HTR-8/SVneo (cell line): ENCODE data around the gene LIN37.
"Not testable (repeated sequence)": the region's sequence is repeated elsewhere in the genome, so short reads cannot be mapped to it uniquely, and the experiment has no call there.

Experiments
- DNase-seq: peaks from one replicate; pipeline ENCODE4 v3.0.0; 2011; ENCODE audit warnings: low spot score, mixed read lengths; ENCODE audit not compliant: insufficient read length
- FAIRE-seq: peaks from 2 replicates; lab custom pipeline; 2011; peaks lifted over from hg19 to GRCh38; lab: Jason Lieb, UNC

LIN37 gene

DNA sequence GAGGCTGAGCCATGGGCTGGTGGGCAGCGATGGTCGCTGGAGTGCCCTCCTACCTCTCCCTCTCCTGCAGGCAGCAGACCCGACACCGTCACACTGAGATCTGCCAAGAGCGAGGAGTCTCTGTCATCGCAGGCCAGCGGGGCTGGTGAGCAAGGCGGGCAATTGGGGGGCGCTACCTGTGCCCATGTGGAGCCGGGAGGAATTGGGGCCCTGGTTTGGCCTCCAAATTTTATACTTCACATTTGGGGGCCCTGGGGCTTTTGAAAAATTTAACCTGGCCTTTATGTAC is 36.9 kb downstream of the LIN37 start:
- no peak for DNase-seq
- FAIRE-seq, result no peak

DNA sequence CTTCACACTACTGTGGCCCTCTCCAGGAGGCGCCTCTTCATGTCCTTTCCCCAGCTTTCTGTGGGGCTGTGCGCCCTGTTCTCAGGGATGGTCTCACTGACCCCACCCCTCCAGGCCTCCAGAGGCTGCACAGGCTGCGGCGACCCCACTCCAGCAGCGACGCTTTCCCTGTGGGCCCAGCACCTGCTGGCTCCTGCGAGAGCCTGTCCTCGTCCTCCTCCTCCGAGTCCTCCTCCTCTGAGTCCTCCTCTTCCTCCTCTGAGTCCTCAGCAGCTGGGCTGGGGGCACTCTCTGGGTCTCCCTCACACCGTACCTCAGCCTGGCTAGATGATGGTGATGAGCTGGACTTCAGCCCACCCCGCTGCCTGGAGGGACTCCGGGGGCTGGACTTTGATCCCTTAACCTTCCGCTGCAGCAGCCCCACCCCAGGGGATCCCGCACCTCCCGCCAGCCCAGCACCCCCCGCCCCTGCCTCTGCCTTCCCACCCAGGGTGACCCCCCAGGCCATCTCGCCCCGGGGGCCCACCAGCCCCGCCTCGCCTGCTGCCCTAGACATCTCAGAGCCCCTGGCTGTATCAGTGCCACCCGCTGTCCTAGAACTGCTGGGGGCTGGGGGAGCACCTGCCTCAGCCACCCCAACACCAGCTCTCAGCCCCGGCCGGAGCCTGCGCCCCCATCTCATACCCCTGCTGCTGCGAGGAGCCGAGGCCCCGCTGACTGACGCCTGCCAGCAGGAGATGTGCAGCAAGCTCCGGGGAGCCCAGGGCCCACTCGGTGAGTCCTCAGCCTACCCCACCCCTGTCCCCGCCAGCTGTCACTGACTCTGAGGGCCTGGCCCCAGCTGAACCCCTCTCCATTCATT is 38.2 kb downstream of the LIN37 start:
- FAIRE-seq (no peak), DNase-seq (no peak)

DNA sequence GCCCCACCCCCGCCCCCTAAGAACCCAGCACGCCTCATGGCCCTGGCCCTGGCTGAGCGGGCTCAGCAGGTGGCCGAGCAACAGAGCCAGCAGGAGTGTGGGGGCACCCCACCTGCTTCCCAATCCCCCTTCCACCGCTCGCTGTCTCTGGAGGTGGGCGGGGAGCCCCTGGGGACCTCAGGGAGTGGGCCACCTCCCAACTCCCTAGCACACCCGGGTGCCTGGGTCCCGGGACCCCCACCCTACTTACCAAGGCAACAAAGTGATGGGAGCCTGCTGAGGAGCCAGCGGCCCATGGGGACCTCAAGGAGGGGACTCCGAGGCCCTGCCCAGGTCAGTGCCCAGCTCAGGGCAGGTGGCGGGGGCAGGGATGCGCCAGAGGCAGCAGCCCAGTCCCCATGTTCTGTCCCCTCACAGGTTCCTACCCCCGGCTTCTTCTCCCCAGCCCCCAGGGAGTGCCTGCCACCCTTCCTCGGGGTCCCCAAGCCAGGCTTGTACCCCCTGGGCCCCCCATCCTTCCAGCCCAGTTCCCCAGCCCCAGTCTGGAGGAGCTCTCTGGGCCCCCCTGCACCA is 38.9 kb downstream of the LIN37 start:
- FAIRE-seq (no peak), DNase-seq (no peak)

DNA sequence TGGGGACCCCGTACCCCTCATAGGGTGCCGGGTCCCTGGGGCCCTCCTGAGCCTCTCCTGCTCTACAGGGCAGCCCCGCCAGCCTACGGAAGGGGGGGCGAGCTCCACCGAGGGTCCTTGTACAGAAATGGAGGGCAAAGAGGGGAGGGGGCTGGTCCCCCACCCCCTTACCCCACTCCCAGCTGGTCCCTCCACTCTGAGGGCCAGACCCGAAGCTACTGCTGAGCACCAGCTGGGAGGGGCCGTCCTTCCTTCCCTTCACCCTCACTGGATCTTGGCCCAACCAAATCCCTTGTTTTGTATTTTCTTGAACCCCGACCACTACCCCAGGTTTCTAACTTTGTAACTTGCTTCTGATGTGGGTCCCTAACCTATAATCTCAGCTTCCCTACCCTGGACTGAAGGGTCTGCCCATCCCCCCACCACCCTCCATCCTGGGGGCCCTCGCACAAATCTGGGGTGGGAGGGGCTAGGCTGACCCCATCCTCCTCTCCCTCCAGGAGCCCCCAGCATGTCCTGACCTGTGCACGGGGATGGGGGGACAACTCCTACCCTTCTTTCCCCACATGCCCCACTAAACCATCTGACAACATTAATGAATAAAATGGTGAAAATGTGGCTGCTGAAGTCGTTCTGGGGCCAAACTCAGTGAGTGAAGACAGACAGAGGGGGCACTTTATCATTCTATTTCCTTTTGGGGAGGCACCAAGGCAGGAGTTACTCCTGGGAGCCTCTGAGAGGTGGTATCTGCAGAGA is 40.0 kb downstream of the LIN37 start:
- FAIRE-seq (no peak), DNase-seq (no peak)

DNA sequence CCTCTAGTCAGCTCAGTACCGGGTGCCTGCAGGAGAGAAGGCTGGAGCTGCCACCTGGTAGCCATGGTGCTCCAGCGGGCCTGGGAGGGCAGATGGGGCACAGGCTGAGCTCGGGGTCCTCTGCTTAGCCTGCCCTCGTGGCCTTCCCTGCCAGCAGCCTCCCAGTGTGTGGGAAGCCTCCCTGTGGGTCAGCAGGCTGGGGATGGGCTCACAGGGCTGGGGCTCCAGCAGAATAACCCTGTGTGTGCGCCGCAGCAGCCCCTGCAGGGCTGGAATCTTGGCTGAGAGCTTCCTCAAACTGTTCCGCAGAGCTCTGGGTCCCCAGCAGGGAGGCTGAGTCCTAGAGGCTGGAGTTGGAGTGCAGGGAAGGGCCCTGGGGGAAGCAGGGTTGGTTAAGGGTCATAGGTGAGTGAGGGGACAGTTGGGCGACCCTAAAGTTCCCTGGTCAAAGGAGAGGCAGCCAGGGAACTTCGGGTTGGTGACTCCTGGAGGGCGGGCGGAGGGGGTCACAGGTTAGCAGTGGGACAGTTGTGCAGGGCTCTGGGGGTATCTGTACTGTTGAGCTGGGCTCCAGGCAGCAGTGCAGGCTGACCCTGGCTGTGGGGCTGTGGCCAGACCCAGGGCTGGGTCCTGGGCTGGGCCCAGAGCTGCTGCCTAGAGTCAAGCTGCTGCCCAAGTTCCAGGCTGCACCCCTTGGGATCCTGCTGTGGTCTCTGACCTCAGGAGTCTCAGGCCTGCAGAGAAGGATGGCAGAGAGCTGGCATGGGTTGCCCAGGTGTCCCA is 41.0 kb downstream of the LIN37 start:
- FAIRE-seq (no peak), DNase-seq (no peak)

DNA sequence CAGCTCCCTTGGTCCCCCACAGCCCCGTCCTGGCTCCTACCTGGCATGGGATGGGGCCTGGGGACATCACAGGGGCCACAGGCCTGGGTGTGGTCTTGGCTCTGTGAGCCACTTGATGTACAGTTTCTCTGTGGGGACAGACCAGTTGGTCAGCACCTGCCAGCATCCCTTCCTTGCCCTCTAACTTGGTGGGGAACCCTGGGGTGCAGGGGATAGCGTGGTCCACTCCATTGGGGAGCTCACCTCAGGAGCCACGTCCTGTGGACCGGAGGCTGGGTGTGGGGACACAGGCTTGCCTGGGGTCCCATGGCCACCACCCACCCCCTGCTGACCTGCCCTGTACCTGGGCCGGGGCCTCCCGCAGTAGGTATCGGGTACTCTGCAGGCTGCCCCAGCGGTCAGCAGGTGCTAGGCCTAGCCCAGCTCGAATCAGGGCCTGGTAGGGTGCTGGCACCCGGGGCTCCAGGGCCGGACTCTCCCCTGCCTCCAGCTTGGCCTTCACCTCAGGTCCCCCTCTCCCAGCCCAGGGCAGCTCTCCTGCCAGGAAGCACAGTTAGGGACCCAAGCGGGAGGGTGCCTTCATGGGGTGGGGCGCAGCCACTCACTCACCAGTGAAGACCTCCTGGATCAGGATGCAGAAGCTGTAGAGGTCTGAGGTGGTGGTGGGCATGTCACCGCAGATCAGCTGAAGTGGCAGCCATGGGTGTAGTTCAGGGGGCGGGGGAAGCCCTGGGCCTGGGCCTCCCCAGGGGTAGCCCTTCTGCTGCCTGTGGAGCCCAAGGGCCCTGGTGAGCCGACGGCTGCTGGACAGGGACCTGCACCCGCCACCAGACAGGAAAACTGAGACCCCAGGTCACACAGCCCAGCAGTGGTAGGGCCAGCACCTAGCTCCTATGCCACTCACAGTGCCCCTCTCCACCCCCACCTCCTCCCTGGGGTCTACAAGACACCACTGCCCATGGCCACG is 41.9 kb downstream of the LIN37 start:
- DNase-seq (no peak), FAIRE-seq (no peak)

DNA sequence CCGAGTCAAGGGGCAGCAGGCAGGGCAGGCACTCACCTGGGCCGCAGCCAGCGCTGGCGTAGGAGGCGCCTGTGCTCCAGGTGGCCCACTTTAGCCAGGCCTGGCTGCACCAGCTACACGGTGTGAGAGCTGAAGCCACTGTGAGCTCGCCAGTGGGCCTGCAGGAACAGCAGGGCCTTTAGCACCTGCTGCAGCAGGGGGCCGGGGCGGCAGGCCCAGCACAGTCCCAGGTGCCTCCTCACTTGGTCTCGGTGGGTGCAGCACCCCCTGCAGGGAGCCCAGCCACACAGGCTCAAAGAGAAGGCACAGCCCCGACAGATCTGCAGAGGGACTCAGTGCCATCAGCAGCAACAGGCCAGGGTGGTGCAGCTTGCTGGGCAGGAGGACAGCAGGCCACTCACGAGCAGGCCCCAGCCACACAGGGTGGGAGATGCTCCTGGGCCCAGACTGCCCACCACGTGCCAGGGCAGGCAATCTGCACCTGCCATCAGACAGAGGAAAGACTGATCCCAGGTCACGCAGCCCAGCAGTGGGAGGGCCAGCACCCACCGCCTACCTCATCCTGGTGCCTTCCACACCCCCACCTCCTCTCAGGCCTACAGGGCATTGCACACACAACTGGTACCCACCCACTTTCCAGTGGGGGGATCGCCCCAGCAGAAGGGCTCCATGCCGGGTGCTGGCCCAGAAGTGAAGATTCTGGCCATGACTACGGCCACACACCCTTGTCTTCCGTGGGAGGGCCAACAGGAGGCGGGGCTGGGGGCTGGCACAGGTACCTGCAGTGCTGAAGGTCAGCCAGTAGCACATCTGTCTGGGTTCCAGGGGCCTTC is 42.8 kb downstream of the LIN37 start:
- FAIRE-seq (no peak), DNase-seq (no peak)

DNA sequence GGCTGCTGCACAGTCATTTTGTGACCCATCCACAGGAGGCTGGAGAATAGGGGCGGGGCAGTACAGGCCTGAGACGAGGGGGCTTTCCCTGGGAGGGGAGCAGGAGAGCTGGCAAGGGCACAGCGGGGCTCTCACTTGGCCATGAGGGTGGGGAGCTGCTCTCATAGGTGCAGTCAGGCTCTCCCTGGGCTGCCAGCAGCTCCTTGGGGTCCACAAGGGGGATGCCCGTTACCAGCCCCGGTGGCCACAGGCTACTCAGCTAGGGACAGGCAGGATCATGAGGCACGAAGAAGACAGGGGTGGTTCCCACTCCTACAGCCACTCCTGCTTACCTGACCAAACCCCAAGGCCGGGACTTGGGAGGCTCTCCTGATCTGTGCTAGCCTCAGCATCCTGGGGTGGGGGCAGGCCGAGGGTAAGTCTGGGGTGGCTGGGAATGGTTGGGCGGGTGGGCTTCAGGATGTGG is 43.5 kb downstream of the LIN37 start:
- no peak for FAIRE-seq

DNA sequence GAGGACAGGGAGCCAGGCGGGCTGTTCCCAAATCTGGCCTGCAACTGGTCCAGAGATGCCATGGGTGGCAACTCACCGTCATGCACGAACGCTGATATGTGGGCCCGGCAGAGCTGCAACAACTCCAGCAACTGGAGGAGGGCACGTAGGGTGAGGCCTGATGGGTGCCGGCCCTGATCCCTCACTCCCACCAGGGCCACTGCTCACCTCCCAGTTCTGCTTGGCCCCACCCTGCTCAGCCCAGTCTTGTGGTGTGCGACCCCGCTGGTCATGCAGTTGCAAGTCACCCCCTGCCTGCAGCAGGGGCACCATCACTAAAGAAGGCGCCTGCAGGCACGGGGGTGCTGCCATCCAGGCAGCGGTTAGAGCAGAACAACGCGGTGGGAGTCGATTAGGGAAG is 43.9 kb downstream of the LIN37 start:
- FAIRE-seq (no peak), DNase-seq (no peak)

More for the DNA sequence above, 43.5 kb downstream of the LIN37 start:
- DNase-seq, result no peak

DNA sequence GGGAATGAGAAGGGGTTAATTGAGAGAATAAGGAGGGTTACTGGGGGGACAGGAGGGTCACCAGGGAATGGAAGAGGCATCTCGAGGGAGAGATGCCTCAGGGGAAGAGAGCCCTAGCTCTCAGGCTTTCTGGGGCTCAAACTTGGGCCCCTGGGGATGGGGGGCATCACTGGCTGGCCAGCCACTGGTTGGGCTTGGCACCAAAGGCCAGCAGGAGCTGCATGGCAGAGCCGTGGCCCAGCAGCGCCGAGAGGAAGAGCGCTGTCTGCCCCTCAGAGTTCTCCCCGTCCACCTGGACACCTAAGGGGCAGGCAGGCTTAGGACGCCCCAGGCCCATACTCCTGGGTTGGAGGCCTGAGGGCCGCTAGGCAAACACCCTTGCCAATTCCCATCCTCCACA is 44.5 kb downstream of the LIN37 start:
- DNase-seq, result no peak
- no peak for FAIRE-seq

DNA sequence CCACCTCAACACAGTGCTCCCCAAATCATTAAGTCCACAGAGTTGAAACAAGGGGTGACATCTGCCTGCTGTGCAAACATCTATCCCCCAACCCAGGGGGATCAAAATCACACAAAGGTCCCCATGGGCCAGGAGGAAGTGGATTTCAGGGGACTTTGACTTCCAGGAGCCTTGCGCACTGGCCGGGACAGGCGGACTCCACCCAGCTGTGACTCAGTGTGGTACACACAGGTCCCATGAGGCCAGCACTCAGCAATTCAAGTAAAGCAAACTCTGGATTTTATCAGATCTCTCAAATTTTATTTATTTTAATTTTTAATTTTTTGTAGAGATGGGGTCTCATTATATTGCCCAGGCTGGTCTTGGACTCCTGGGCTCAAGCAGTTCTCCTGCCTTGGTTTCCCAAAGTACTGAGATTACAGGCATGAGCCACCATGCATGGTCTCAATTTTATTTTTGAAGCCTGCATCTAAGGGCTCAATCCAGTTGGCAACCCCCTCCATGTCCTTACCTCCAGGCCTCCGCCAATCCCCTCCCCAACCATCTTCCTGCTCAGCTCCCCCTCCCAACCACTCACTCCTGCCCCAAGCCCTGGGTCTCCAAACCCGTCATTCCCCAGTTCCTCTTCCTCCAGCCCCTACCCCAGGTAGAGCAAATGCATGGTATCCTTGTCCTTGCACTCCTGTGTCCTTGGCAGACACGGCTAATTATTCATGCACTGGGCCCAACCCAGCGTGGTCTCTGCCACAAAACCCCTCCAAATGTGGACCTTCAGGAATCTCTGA is 45.2 kb downstream of the LIN37 start:
- FAIRE-seq (no peak), DNase-seq (no peak)

DNA sequence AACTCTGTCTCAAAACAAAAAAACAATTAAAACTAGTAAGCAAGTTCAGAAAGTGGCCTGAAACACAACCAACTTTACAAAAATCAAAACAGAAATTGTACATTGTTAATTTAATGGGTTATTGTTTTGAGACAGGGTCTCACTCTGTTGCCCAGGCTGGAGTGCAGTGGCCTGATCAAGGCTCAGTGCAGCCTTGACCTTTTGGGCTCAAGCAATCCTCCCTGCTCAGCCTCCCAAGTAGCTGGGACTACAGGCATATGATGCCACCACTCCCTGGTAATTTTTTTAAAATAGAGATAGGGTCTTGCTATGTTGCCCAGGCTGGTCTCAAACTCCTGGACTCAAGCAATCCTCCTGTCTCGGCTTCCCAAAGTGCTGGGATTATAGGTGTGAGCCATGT is 47.2 kb downstream of the LIN37 start:
- not testable (repeated sequence) for DNase-seq, FAIRE-seq

DNA sequence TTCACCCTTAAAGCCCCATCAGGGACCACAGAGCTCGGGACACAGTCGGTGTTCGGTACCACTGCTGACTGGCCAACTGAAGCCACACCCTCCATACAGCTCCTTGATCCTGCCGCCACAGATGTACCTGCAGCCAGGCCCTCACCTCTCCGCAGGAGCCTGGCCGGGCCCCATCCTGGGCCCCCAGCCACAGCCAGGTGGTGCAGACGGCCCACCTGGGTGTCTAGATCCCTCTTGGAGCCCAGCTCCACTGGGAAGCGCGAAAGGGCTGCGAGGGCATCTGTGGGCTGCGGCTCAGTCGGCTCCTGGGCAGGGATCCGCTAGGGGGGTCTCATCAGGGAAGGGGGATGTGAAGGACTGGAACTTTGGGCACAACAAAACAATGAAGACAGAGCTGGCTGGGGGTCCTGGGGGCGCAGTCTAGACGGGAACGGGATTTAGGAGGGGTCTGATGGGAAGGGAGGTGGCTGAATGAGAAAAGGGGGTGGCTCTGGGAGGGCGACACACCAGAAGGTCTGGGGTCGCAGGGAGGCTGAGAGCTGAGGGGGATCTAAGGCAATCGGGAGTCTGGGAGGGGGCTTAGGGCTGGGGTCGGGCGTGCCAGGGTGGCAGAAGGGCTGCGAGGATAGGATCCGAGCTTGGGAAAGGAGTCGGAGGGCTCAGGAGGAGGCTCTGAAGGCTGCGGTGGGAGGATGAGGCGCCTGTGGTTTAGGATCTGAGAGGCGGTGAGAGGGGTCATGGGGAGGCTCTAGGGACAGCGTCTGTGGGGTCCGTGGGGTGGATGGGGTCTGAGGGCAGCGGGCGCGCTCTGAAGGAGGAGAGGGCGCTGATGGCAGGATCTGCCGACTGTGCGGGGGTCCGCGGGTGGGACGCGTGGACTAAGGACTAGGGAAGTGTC is 48.5 kb downstream of the LIN37 start:
- FAIRE-seq (peak; percentile 36), DNase-seq (no peak)

DNA sequence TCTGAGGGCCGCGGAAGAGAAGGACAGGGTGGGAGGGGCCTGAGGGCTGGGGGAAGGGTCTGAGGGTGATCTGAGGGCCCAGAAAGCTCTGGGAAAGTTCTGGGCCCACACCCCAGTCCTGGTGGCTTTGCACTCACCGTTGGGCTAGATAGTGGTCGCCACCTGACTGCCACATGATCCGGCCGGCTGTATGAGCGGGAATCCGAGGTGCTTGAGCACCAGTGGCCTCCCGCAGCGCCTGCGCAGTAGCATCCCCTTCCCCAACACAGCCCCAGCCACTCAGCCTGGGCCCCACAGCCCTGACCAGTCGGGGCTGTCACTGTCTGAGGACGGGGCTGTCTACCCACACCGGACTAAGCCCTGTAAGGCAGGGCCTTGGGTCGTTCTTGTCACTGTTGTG is 49.3 kb downstream of the LIN37 start:
- DNase-seq, result no peak
- no peak for FAIRE-seq

DNA sequence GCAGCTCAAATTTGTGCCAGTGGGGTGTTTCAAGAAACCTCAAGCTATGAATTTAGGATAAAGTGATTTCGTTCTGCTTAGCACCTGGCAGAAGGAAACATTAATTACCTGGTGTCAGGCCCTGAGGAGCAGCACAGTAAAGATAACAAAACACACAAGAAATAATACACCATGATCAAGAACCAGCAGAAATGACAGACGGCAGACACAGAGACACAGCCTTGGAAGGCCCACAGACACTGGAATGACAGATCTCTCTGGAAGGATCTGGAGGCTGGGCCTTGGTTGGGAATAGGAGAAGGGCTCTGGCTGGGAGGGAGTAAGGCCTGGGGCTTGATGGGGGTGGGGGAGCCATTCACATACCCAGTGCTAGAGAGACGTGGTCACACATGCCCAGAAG is 53.5 kb downstream of the LIN37 start:
- DNase-seq (no peak), FAIRE-seq (no peak)
